Adrenal gland (tissue), 12 donors: ENCODE results near the gene FOSL1. TPM values are rescaled to one million over a fixed set of nuclear protein-coding genes. Genes with fewer than 3 reads are reported as not detected.
"Not testable (repeated sequence)": the region's sequence is repeated elsewhere in the genome, so short reads cannot be mapped to it uniquely, and the experiment has no call there.

Experiments used
- DNase-seq, 7 donors: peaks; one replicate each; pipeline ENCODE4 v3.0.0-alpha.2; 2019 to 2020
- H3K27ac ChIP-seq, 5 donors: fragments of 200-600 bp; sonication (generic) in 4 of 5; 1 replicate in 3 of 5; 2 replicates in 2 of 5; pipeline versions ENCODE4 v1.5.1 to v1.8.0; 2016 to 2020; ENCODE audit warnings: mild to moderate bottlenecking in 1 of 5
- H3K27me3 ChIP-seq: fragments of 200-600 bp; 2 replicates; pipeline ENCODE4 v1.8.0; 2021
- H3K36me3 ChIP-seq, 2 donors: fragments of 200-600 bp; replicated peaks in 1 of 2; 1 replicate in 1 of 2; 2 replicates in 1 of 2; pipeline versions ENCODE4 v1.5.1 to v1.8.0; 2018 to 2022
- H3K4me1 ChIP-seq, 2 donors: fragments of 200-600 bp; replicated peaks in 1 of 2; 1 replicate in 1 of 2; 2 replicates in 1 of 2; pipeline versions ENCODE4 v1.5.1 to v1.8.0; 2018 to 2021
- H3K4me3 ChIP-seq, 4 donors: fragments of 200-600 bp; sonication (generic) in 3 of 4; one replicate each; pipeline ENCODE4 v1.5.1; 2016 to 2018
- H3K9me3 ChIP-seq, 3 donors: fragments of 200-600 bp; sonication (generic) in 1 of 3; replicated peaks in 1 of 3; 1 replicate in 2 of 3; 2 replicates in 1 of 3; pipeline versions ENCODE4 v1.5.1 to v1.8.0; 2016 to 2021
- POLR2A ChIP-seq, 2 donors: fragments of 450-650 bp; IDR thresholded peaks; one replicate each; pipeline ENCODE4 v1.6.1; 2017; ENCODE audit warnings: antibody characterized with exemption in 2 of 2, mild to moderate bottlenecking in 2 of 2, moderate library complexity in 1 of 2
- WGBS, 4 donors: extraction: QIAGEN DNeasy Blood & Tissue Kit in 2 of 4; methylation state at CpG; one replicate each; pipeline versions ENCODE4 v1.1.5 to v1.1.7; 2013 to 2017; 5-methylcytosine and 5-hydroxymethylcytosine counted together
- intact Hi-C, 2 donors: fragments of 100-400 bp; cut with DNase I; formaldehyde crosslinking; loops; one replicate each; pipeline versions ENCODE4 v1.14.1 to v1.15.0; 2022 to 2023
- polyA plus RNA-seq, 3 donors: library from polyadenylated mRNA; stranded (reverse); fragments of 200-250 nt in 2 of 3; fragments of 350-450 nt in 1 of 3; fragmentation: Illumina TruSeq in 1 of 3; extraction: RNeasy Lipid Tissue Mini Kit (QIAGEN cat#74804) in 1 of 3; gene quantifications; one replicate each; pipeline ENCODE4 v1.2.3, GENCODE V29; 2013 to 2014
- total RNA-seq, 9 donors: library from RNA; depleted of rRNA in 4 of 9; stranded (reverse); fragments of >200 nt in 4 of 9; fragments of 120-200 nt in 1 of 9; fragmentation: NEBNext Ultra II Directional in 1 of 9; extraction: Animal tissue kit (Norgen Biotek cat#: 25700) in 1 of 9; gene quantifications; one replicate each; pipeline versions ENCODE4 v1.1.0 to v1.2.4, GENCODE V29; 2013 to 2023
- TF ChIP-seq, protein P1 (sequence below), 6 experiments: fragments of 450-650 bp in 4 of 6; fragments of 200-600 bp in 2 of 6; sonication (generic) in 1 of 6; IDR thresholded peaks; 1 replicate in 5 of 6; 2 replicates in 1 of 6; pipeline versions ENCODE4 v1.5.1 to v1.8.0; 2016 to 2021; ENCODE audit warnings: antibody characterized with exemption in 6 of 6, mild to moderate bottlenecking in 2 of 6, moderate library complexity in 1 of 6
- donor health status: healthy with polysubstance abuse.
- donor health status: Bipolar disorder and iron deficiency.
- donor health status: DM: yes; HTN: yes; CAD: no.
- donor health status: DM: no; HTN: no; CAD: no.
- donor health status: DM: no; HTN: no; CAD: no.
- donor health status: DM: yes; HTN: yes; CAD: no.

The FOSL1 gene
- total and polyA plus RNA-seq, 12 donors = 2.7 to 34.4 (median 5.4) TPM

DNA sequence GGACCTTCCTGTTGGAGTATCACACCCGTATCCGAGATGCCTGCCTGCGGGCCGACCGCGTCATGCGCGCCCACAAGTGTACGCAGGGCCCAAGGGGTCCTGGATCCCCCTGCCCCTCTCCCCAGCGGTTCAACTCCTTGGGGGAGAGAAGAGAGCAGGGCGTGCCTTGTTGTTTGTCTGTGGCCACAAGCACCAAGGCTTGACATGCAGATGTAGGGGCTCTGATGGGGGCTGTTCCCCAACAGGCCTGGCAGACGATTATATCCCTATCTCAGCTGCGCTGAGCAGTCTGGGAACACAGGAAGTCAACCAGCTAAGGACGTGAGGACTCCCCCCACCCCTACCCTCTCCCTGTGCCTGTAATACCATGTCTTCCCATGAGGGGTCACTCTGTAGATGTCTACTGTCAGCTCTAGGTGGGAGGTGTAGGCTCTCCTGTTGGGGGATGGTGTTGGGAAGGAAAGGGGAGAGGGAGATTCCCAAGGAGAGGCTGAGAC is 49.1 kb downstream of the FOSL1 start:
- Histone ChIP-seq H3K4me3 (no peak overlapping the region), H3K36me3 (peaks cover 0 to 46% of the 10 kb centered on the region in 2 donors), H3K27ac (no peak overlapping the region), H3K4me1 (peaks cover 0 to 7% of the 10 kb centered on the region in 2 donors), H3K9me3 (no peaks in the 10 kb centered on the region), H3K27me3 (no peaks in the 10 kb centered on the region)
- intact Hi-C loops = no loop called here
- 85 to 89% (median 88%) methylated on average over 9 to 14 of the region's 14 CpGs for WGBS, 4 donors
- TF ChIP-seq POLR2A (IDR thresholded peaks at IDR 0.05) = peak in 1 of 2 donors; percentile 7
- TF ChIP-seq, protein P1, sequence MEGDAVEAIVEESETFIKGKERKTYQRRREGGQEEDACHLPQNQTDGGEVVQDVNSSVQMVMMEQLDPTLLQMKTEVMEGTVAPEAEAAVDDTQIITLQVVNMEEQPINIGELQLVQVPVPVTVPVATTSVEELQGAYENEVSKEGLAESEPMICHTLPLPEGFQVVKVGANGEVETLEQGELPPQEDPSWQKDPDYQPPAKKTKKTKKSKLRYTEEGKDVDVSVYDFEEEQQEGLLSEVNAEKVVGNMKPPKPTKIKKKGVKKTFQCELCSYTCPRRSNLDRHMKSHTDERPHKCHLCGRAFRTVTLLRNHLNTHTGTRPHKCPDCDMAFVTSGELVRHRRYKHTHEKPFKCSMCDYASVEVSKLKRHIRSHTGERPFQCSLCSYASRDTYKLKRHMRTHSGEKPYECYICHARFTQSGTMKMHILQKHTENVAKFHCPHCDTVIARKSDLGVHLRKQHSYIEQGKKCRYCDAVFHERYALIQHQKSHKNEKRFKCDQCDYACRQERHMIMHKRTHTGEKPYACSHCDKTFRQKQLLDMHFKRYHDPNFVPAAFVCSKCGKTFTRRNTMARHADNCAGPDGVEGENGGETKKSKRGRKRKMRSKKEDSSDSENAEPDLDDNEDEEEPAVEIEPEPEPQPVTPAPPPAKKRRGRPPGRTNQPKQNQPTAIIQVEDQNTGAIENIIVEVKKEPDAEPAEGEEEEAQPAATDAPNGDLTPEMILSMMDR (IDR thresholded peaks at IDR 0.05) = peak in 5 of 6 experiments; percentile 10 to 49 (median 24)
- DNase-seq = no peak

DNA sequence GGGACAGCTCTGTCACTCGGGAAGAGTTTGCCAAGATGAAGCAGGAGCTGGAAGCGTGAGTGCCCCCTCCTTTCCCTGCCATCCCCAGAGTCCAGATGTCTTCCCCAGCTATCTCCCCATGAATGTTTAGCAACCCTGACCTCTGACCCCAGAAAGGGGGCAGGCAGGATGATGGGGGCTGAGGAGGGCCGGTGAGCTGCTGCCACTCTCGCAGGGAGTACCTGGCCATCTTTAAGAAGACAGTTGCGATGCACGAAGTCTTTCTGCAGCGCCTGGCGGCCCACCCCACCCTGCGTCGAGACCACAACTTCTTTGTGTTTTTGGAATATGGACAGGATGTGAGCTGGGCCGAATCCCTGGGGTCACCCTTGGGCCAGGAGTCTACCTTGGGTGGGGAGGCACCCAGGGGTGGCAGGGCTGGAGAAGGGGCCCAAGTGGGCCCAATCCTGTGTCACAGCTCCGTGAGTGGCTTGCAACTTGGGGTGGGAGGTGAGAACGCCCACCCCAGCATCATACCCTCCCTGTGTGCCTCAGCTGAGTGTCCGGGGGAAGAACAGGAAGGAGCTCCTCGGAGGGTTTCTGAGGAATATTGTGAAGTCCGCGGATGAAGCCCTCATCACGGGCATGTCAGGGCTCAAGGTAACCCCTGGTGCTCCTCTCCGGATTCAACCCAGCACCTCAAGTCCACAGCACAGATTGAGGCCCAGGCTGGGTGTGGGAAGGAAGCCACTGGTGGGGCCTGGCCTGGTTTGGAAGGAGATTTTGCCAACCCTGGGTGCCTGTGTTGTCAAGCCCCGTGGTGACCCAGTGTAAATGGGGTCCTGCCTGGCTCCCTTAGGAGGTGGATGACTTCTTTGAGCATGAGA is 49.7 kb downstream of the FOSL1 start:
- WGBS, 4 donors = 68 to 80% (median 76%) methylated on average over 6 to 20 of the region's 20 CpGs
- Histone ChIP-seq H3K4me3 (no peak overlapping the region), H3K27ac (no peak overlapping the region), H3K9me3 (no peaks in the 10 kb centered on the region), H3K27me3 (no peaks in the 10 kb centered on the region), H3K4me1 (peaks cover 0 to 3% of the 10 kb centered on the region in 2 donors), H3K36me3 (peaks cover 0 to 39% of the 10 kb centered on the region in 2 donors)
- no peak for TF ChIP-seq POLR2A (IDR thresholded peaks at IDR 0.05)
- TF ChIP-seq, protein P1 (IDR thresholded peaks at IDR 0.05) = no peak
- peak in 1 of 7 donors; percentile 30 for DNase-seq
- intact Hi-C loops = no loop called here

DNA sequence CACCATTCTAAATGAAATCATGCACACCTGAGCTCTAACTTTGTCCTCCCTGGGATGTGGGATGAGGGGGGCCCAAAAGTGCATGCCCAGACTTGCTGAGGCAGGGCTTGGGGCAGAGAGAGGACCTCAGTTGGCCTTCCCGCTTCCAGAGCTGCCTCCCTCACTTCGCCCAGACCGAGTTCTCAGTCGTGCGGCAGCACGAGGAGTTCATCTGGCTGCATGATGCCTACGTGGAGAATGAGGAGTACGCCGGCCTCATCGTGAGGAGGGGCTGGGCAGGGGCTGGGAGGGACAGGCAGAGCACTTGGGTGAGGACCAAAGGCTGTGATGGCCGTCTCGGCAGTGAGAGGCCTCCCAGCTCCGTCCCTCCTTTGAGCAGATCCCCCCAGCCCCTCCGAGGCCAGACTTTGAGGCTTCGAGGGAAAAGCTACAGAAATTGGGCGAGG is 50.4 kb downstream of the FOSL1 start:
- no peak for TF ChIP-seq POLR2A (IDR thresholded peaks at IDR 0.05)
- TF ChIP-seq, protein P1 (IDR thresholded peaks at IDR 0.05) = no peak
- H3K36me3 ChIP-seq = peaks cover 0 to 32% of the 10 kb centered on the region in 2 donors
- no peaks in the 10 kb centered on the region for H3K4me1 ChIP-seq
- no peaks in the 10 kb centered on the region for H3K9me3 ChIP-seq
- H3K4me3 ChIP-seq = no peak overlapping the region
- intact Hi-C loops = no loop called here
- 45 to 56% (median 49%) methylated on average over 12 to 16 of the region's 16 CpGs for WGBS, 4 donors
- no peaks in the 10 kb centered on the region for H3K27me3 ChIP-seq
- DNase-seq = no peak
- H3K27ac ChIP-seq = no peak overlapping the region

DNA sequence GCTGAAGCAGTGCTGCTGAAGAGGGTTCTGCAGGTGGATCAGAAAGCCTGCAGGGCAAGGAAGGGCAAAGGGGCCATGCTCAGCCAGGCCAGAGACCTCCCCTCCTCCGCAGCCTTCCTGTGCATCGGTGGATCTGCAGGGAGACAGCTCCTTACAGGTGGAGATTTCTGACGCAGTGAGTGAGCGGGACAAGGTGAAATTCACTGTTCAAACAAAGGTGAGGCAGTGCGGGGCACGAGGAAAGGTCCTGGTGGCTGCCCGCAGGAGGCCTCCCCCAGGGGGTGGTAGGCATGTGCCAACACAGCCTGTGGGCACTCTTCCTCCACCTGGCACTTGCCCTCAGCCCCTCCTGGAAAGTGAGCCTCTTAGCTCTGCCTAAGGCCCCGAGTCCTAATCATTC is 50.8 kb downstream of the FOSL1 start:
- peaks cover 0 to 28% of the 10 kb centered on the region in 2 donors for H3K36me3 ChIP-seq
- no peaks in the 10 kb centered on the region for H3K4me1 ChIP-seq
- no peak overlapping the region for H3K27ac ChIP-seq
- no peak overlapping the region for H3K4me3 ChIP-seq
- H3K27me3 ChIP-seq = no peaks in the 10 kb centered on the region
- 73 to 81% (median 75%) methylated on average over 5 to 8 of the region's 8 CpGs for WGBS, 4 donors
- TF ChIP-seq, protein P1 (IDR thresholded peaks at IDR 0.05) = no peak
- TF ChIP-seq POLR2A (IDR thresholded peaks at IDR 0.05) = no peak
- no peaks in the 10 kb centered on the region for H3K9me3 ChIP-seq
- intact Hi-C loops = no loop called here
- DNase-seq = no peak

DNA sequence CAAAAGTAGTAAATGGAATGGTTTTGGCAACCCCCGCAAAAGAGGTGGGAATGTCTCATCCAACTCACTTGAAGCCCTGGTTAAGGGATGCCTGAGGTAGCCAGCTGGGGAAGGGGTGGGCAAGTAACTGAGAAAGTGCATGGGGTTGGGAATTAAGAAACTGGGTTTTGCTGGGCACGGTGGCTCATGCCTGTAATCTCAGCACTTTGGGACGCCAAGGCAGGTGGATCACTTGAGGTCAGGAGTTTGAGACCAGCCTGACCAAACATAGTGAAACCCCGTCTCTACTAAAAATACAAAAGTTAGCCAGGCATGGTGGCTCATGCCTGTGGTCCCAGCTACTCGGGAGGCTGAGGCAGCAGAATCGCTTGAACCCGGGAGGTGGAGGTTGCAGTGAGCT is 51.5 kb downstream of the FOSL1 start:
- 59 to 67% (median 62%) methylated on average over 6 to 7 of the region's 7 CpGs for WGBS, 4 donors

More for the DNA sequence above, 51.5 kb downstream of the FOSL1 start:
- peaks cover 0 to 21% of the 10 kb centered on the region in 2 donors for H3K36me3 ChIP-seq
- H3K27me3 ChIP-seq, H3K4me1 ChIP-seq, H3K9me3 ChIP-seq, DNase-seq, intact Hi-C loops, H3K4me3 ChIP-seq, H3K27ac ChIP-seq: not testable (repeated sequence)
